Spleen (tissue), 11 donors: ENCODE measurements around the gene RFXANK. TPM values are rescaled to one million over a fixed set of nuclear protein-coding genes. Genes with fewer than 3 reads are reported as not detected.
A peak's percentile ranks its signal among the peaks of the same experiment; 100 is the strongest.

ENCODE experiments used
- DNase-seq: peaks from one replicate; pipeline ENCODE4 v3.0.0-alpha.2; 2020
- H3K27ac ChIP-seq, 8 donors: fragments of 200-600 bp; sonication (generic) in 7 of 8; 1 replicate in 4 of 8; 2 replicates in 4 of 8; pipeline versions ENCODE4 v1.5.0 to v1.8.0; 2016 to 2021; ENCODE audit warnings: inconsistent platforms in 4 of 8, mild to moderate bottlenecking in 4 of 8, moderate library complexity in 1 of 8
- H3K27me3 ChIP-seq, 7 donors: fragments of 200-600 bp; sonication (generic) in 6 of 7; replicated peaks in 1 of 7; 1 replicate in 4 of 7; 2 replicates in 3 of 7; pipeline versions ENCODE4 v1.5.0 to v1.8.0; 2016 to 2021; ENCODE audit warnings: inconsistent platforms in 3 of 7, mild to moderate bottlenecking in 1 of 7
- H3K36me3 ChIP-seq, 6 donors: fragments of 200-600 bp; sonication (generic) in 5 of 6; 1 replicate in 4 of 6; 2 replicates in 2 of 6; pipeline versions ENCODE4 v1.5.0 to v1.8.0; 2016 to 2021; ENCODE audit warnings: inconsistent platforms in 2 of 6
- H3K4me1 ChIP-seq, 6 donors: fragments of 200-600 bp; sonication (generic) in 5 of 6; 1 replicate in 3 of 6; 2 replicates in 3 of 6; pipeline versions ENCODE4 v1.5.0 to v1.8.0; 2016 to 2021; ENCODE audit warnings: inconsistent platforms in 3 of 6
- H3K4me3 ChIP-seq, 8 donors: fragments of 200-600 bp; sonication (generic) in 7 of 8; 1 replicate in 4 of 8; 2 replicates in 4 of 8; pipeline versions ENCODE4 v1.5.0 to v1.8.0; 2016 to 2021; ENCODE audit warnings: inconsistent platforms in 4 of 8, mild to moderate bottlenecking in 4 of 8, moderate library complexity in 2 of 8
- H3K9me3 ChIP-seq, 8 donors: fragments of 200-600 bp; sonication (generic) in 7 of 8; 1 replicate in 4 of 8; 2 replicates in 4 of 8; pipeline versions ENCODE4 v1.5.0 to v1.8.0; 2016 to 2021; ENCODE audit warnings: inconsistent platforms in 4 of 8
- POLR2A ChIP-seq, 3 donors: fragments of 450-650 bp; IDR thresholded peaks; one replicate each; pipeline ENCODE4 v1.5.1; 2017; ENCODE audit warnings: antibody characterized with exemption in 3 of 3, mild to moderate bottlenecking in 1 of 3
- POLR2AphosphoS5 ChIP-seq, 3 donors: sonication (generic); formaldehyde crosslinking; IDR thresholded peaks; one replicate each; pipeline ENCODE4 v1.5.1; 2017; ENCODE audit warnings: antibody characterized with exemption in 3 of 3
- WGBS, 5 donors: extraction: QIAGEN DNeasy Blood & Tissue Kit in 3 of 5; methylation state at CpG; one replicate each; pipeline versions ENCODE4 v1.1.5 to v1.1.7; 2013 to 2018; 5-methylcytosine and 5-hydroxymethylcytosine counted together
- intact Hi-C: fragments of 100-400 bp; cut with DNase I; formaldehyde crosslinking; loops from one replicate; pipeline ENCODE4 v1.15.0; 2023; ENCODE audit warnings: low total_unique reads
- polyA plus RNA-seq, 3 donors: library from polyadenylated mRNA; stranded (reverse); fragments of 200-250 nt; gene quantifications; one replicate each; pipeline ENCODE4 v1.2.1, GENCODE V29; 2013
- total RNA-seq, 7 donors: library from RNA; depleted of rRNA in 3 of 7; stranded (reverse); fragments of >200 nt in 3 of 7; fragmentation: NEBNext Ultra II Directional in 4 of 7; extraction: Animal tissue kit (Norgen Biotek cat#: 25700) in 4 of 7; gene quantifications; one replicate each; pipeline versions ENCODE4 v1.1.0 to v1.2.1, GENCODE V29; 2016 to 2021
- TF ChIP-seq, protein P1 (sequence below), 11 experiments: fragments of 200-600 bp in 7 of 11; fragments of 450-650 bp in 4 of 11; sonication (generic) in 4 of 11; IDR thresholded peaks in 8 of 11; conservative IDR thresholded peaks in 3 of 11; 1 replicate in 7 of 11; 2 replicates in 4 of 11; pipeline versions ENCODE4 v1.4.0 to v1.8.0; 2016 to 2021; ENCODE audit warnings: antibody characterized with exemption in 11 of 11, inconsistent platforms in 4 of 11, mild to moderate bottlenecking in 1 of 11
- donor health status: healthy with polysubstance abuse.
- donor health status: DM: no; HTN: no; CAD: no; lungs with moderate emphysema.
- donor health status: DM: no; HTN: no; CAD: no.
- donor health status: Bipolar disorder and iron deficiency.
- donor health status: healthy.
- donor health status: DM: no; HTN: no; CAD: no.
- donor health status: DM: yes; HTN: yes; CAD: no.

RFXANK gene
- total and polyA plus RNA-seq, 10 donors = 47.4 to 139 (median 75.7) TPM

GRCh38 chr19:19201697-19202630, 9.9 kb downstream of the RFXANK start:
- Histone ChIP-seq H3K36me3 (peaks cover 3 to 52% (median 39%) of the 10 kb centered on the region in 6 donors), H3K27me3 (peaks cover 0 to 5% (median 0%) of the 10 kb centered on the region in 7 donors), H3K4me1 (peaks cover 7 to 43% (median 19%) of the 10 kb centered on the region in 6 donors), H3K27ac (peak overlapping the region in 5 of 8 donors; percentile 80 to 88 (median 83)), H3K4me3 (peak overlapping the region in 7 of 8 donors; percentile 53 to 91 (median 70)), H3K9me3 (no peaks in the 10 kb centered on the region)
- no peak for TF ChIP-seq POLR2A (IDR thresholded peaks at IDR 0.05)
- TF ChIP-seq, protein P1, sequence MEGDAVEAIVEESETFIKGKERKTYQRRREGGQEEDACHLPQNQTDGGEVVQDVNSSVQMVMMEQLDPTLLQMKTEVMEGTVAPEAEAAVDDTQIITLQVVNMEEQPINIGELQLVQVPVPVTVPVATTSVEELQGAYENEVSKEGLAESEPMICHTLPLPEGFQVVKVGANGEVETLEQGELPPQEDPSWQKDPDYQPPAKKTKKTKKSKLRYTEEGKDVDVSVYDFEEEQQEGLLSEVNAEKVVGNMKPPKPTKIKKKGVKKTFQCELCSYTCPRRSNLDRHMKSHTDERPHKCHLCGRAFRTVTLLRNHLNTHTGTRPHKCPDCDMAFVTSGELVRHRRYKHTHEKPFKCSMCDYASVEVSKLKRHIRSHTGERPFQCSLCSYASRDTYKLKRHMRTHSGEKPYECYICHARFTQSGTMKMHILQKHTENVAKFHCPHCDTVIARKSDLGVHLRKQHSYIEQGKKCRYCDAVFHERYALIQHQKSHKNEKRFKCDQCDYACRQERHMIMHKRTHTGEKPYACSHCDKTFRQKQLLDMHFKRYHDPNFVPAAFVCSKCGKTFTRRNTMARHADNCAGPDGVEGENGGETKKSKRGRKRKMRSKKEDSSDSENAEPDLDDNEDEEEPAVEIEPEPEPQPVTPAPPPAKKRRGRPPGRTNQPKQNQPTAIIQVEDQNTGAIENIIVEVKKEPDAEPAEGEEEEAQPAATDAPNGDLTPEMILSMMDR (IDR thresholded peaks at IDR 0.05 in 8 of 11, conservative IDR thresholded peaks at IDR 0.05 in 3 of 11) = no peak
- TF ChIP-seq POLR2AphosphoS5 (IDR thresholded peaks at IDR 0.05) = no peak
- no peak for DNase-seq
- intact Hi-C loops = no loop called here
- WGBS, 5 donors = 77 to 80% (median 78%) methylated on average over 13 to 19 of the region's 19 CpGs

DNA sequence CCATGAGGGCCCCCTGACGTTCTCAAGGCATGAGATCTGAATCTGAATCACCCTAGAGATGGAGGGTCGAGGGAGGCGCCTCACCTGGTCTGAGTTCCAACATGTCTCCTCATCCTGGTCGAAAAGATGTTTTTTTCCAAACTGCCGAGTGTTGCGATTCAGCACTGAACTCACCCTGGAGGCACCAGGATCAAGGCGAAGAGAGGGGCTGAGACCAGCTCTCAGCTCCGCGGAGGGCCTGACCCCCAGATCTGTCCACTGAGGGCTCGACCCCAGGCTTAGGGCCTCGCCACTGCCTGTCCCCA, 10.6 kb downstream of the RFXANK start:
- no peaks in the 10 kb centered on the region for H3K9me3 ChIP-seq
- H3K4me3 ChIP-seq = peak overlapping the region; percentile 43 to 91 (median 69)
- intact Hi-C loops = no loop called here
- TF ChIP-seq POLR2A (IDR thresholded peaks at IDR 0.05) (no peak), POLR2AphosphoS5 (IDR thresholded peaks at IDR 0.05) (no peak)
- TF ChIP-seq, protein P1 (IDR thresholded peaks at IDR 0.05 in 8 of 11, conservative IDR thresholded peaks at IDR 0.05 in 3 of 11) = no peak
- peaks cover 0 to 5% (median 0%) of the 10 kb centered on the region in 7 donors for H3K27me3 ChIP-seq
- 13 to 23% (median 20%) methylated on average over 8 to 11 of the region's 11 CpGs for WGBS, 5 donors
- peak overlapping the region; percentile 23 to 88 (median 81) for H3K27ac ChIP-seq
- DNase-seq = no peak
- H3K4me1 ChIP-seq = peaks cover 7 to 41% (median 18%) of the 10 kb centered on the region in 6 donors
- peaks cover 0 to 45% (median 33%) of the 10 kb centered on the region in 6 donors for H3K36me3 ChIP-seq

DNA sequence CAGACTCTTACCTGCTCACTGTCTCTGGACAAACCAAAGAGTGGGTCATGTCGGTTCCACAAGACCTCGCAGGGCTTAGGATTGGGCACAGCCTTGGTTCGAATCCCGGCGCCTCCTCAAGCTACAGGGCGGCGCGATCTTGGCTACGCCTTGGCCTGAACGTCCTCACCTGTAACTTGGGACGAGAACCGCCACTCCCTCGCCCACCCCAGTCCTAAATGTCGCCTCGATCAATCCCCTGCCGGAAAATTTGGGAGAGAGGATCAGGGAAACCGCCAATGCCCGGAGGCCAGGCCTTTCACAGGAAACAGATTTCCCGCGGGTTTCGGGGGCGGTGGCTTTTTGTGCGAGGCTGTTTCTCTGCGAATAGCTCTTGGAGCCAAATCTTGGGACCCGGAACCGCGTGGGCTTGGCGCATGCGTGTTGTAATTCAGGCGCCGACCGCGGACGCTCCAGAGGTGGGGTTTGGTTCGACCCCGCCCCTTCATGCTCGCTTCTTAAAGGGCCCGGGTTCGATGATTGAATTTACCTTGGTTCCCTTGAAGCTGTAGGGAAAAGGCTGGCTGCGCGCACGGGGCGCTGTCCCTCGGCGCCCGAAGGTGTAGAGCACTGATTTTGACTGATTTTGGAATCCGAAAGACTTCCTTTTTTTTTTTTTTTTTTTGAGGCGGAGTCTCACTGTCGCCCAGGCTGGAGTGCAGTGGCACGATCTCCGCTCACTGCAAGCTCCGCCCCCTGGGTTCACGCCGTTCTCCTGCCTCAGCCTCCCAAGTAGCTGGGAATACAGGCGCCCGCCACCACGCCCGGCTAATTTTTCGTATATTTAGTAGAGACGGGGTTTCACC, 11.2 kb downstream of the RFXANK start, which contains the start of gene NR2C2AP:
Gene NR2C2AP (minus strand): TSS at position 403 of the 845 bp plus-strand sequence. CDS start 354 bp downstream, at position 49.
- H3K4me3 ChIP-seq = peak within 1 kb of the TSS; percentile 43 to 91 (median 69)
- TF ChIP-seq POLR2A (IDR thresholded peaks at IDR 0.05) = no peak
- TF ChIP-seq POLR2AphosphoS5 (IDR thresholded peaks at IDR 0.05) = peak; percentile 81 to 82 (median 81)
- TF ChIP-seq, protein P1 (IDR thresholded peaks at IDR 0.05 in 8 of 11, conservative IDR thresholded peaks at IDR 0.05 in 3 of 11) = peak in 2 of 11 experiments; percentile 4 to 23
- DNase-seq = peak; percentile 96
- 5 to 8% (median 7%) methylated on average over 48 to 60 of the region's 60 CpGs for WGBS, 5 donors
- peaks cover 7 to 41% (median 19%) of the 10 kb centered on the region in 6 donors for H3K4me1 ChIP-seq
- H3K27ac ChIP-seq = peak within 1 kb of the TSS; percentile 66 to 88 (median 81)
- peaks cover 0 to 39% (median 27%) of the 10 kb centered on the region in 6 donors for H3K36me3 ChIP-seq
- no peaks in the 10 kb centered on the region for H3K9me3 ChIP-seq
- intact Hi-C loops = no loop called here
- H3K27me3 ChIP-seq = peaks cover 0 to 6% (median 0%) of the 10 kb centered on the region in 7 donors
